NAMALWA (cell line): Measurements from ENCODE around the gene MTMR2.
A peak's percentile ranks its signal among the peaks of the same experiment; 100 is the strongest.

Experiments used
- DNase-seq: peaks from one replicate; pipeline ENCODE4 v3.0.0-alpha.2; 2015; ENCODE audit warnings: low spot score

The MTMR2 gene

DNA sequence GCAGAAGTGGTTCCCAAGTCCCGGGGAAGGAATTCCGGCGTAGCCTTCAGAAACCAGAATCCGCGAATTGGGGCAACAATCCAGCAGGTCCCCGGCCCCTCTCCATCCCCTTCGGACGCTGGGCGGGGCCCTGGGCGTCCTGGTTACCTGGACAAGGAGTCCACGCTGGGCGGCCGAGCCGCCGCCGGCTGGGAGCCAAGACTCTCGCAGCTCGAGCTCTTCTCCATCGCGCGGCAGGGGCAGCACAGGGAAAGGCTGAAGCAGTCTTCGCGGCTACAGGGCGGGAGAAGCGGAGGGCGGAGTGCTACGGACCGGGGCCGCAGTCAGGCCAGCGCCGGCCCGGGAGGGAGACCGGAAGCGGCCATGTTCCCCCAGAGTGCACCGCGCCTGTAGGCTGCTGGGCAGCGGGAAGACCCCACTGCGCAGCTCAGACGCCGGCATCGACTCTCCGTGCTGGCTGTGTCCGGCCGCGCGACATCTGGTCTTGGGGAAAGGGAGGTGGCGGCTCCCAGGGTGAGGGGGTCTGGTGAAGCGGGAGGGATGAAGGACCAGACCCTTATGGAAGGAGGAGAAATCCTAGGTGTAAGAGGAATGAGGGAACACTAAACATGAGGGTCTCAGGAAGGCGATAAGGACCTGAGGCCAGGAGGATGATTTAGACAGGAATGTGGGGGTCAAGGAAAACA is at the start of gene MTMR2:
MTMR2 (minus strand) TSS at position 380 of the 686 bp plus-strand sequence; CDS start at position 227, 153 bp downstream.
- DNase-seq, result peak; percentile 59

DNA sequence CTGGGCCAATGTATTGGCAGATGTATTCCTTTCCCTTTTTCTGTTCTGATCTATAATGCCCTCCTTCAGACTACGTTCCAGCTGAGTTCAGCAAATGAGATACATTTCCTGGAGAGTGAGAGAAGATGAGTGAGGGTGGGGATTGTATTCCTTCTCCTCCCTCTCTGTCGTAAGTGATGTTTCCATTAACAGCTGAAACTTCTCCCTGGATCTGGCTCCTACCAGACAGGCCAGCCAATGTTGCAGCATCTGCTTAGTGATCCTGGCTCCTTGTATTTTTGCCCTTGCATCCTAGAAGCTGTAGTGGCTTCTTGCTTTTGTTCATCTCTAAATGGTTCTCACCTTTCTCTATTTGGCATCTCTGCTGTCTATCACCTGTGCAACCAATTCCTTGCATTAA is 48.2 kb upstream of the MTMR2 start:
- no peak for DNase-seq

- peak; percentile 41 for DNase-seq
Observed at GRCh38 chr11:95968585-95968984, 44.7 kb upstream of the MTMR2 start.

GRCh38 chr11:95964281-95964680 is 40.4 kb upstream of the MTMR2 start:
- DNase-seq, result no peak

DNA sequence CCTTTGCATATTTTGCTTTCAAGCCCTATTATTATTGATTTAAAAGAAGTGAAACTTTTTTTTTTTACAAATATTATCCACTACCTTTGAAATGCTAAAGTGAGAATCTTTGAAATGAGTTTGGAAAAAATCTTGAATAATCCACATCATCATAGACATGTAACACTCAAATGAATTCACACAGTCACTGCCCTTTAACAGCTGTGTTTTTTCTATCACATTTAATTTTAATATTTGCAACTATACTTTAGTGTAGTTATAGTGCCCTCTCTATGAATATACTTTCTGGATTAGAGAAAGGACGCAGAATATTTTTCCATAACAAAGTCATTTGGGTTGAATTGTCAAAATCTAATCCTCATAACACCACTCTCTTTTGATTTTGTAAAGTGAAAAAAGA is 37.9 kb upstream of the MTMR2 start:
- DNase-seq, result no peak

DNA sequence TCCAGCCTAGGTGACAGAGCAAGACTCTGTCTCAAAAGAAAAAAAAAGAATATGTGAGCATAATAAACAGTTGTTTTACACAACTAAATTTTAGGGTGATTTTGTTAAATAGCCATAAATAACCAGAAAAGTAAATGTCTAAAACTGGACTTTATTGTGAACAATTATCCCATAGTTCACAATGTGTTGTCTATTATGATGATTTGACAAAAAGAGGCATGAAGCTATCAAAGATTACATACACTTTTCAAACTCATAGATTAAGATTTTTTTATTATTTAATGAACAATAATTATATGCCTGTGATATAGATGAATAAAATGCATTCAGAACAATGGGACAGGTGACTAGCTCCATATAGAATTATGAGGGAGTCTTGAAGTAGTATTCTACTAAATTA is 27.0 kb upstream of the MTMR2 start:
- DNase-seq, result no peak

- DNase-seq, result no peak
Observed at GRCh38 chr11:95948637-95949036, 24.7 kb upstream of the MTMR2 start.

GRCh38 chr11:95944623-95945022 is 20.7 kb upstream of the MTMR2 start:
- no peak for DNase-seq

- no peak for DNase-seq
Observed at GRCh38 chr11:95943546-95943945, 19.6 kb upstream of the MTMR2 start.

DNA sequence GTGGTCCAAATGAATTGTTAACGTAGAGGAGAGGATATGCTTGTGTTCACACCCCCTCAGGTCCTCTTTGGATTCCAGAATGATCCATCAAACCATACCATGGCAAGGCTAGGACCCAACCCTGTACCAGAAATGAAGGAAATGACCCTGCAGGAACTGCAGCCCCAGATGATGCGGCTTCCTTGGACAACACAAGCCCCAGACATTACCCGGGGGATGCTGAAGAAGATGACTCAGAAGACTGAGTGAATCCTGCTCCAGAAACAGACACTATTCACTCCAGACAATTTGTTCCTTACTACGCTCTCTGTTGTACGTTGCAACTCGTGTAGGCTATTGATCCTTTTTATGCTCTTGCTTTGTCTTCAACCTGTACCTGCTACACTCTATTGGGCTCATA is 15.2 kb upstream of the MTMR2 start:
- no peak for DNase-seq

DNA sequence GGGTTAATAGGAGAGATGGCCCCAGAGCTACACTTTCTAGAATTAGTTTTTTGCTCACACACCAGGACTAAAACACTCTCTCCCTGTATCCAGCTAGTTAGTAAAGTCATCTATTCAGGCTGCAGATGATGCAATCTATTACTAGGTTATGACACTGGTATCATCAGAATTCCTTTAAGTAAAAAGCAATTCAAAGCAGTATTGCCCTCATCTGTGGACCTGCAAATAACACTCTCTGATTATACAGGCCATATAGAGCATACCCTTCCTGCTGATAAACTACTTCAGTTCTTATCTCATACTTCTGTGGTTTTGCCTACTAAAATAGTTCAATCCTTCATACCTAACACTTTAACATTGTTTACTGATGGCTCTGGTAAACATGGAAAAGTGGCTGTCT is 13.5 kb upstream of the MTMR2 start:
- DNase-seq, result no peak

- no peak for DNase-seq
Observed at GRCh38 chr11:95933594-95933993, 9.7 kb upstream of the MTMR2 start.

DNA sequence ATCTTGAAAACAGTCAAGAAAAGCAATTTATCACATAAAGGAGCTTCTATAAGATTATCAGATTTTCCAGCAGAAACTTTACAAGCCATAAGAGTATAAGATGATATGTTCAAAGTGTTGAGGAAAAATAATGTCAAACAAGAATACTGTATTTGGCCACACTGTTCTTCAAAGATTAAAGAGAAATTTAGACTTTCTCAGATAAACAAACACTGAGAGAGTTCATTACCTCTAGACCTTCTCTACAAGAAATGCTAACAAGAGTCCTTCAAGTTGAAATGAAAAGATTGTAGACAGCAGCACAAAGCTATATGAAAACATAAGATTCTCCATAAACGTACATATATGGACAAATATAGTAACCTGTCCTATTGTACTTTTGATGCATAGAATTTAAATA is 8.0 kb upstream of the MTMR2 start:
- DNase-seq, result no peak

GRCh38 chr11:95930948-95931347 is 7.0 kb upstream of the MTMR2 start:
- no peak for DNase-seq

GRCh38 chr11:95926726-95927125 is 2.8 kb upstream of the MTMR2 start:
- no peak for DNase-seq

- no peak for DNase-seq
Observed at GRCh38 chr11:95925011-95925410, 1.1 kb upstream of the MTMR2 start.

GRCh38 chr11:95924414-95924760 is 480 bp upstream of the MTMR2 start:
- no peak for DNase-seq

DNA sequence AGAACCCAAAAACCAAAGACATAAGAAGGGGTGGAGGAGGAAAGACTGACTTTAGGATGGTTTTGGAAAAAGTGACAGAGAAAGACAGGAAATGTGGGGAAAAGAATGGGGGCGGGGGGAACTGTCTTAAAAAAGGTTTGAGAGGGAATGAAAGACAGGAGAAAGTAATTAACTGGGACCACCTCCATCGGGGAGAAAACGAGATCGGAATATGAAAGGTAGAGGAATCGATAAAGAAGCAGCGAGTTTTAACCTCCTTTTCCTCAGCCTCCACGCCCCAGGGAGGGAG is 524 bp downstream of the MTMR2 start:
- no peak for DNase-seq

DNA sequence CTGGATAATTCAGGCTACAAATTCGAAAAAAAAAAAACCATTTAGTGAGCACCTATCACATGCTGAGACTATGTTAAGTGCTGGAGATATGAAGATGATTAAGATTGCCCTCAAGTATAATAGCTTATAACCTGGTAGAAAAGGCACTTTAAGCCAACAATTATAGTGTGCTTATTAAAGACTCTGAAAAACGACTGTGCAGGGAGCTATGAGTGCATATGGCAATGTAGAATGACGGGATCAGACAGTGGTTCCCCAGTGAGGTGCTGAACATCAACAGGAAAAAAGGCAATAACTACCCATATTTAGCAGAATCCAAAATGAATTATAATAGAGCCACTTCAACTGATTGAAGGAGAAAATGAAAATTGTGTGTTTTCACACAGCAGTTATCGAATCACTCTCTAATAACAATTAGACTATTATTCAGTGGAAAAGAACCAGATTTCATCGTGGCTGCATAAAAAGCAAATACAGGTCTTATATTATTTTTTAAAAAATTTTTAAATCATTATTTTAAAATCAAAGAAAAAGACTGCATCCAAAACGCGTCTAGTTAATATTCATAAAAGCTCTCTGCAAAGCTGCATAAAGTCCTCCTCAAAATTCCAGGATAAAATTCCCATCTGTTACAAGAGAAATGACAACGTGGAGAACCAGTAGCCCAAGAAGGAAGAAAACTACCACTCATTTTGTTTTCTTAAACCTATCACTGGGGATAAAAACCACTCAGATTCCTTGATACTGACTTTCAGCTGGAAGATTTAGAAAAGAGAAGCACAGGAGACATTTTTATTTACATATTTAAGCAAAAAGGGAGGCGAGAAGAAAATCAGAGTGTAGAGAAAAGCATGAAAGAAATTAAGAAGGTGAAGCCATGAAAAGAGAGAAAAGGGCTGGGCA is 1.1 kb downstream of the MTMR2 start:
- peak; percentile 32 for DNase-seq

DNA sequence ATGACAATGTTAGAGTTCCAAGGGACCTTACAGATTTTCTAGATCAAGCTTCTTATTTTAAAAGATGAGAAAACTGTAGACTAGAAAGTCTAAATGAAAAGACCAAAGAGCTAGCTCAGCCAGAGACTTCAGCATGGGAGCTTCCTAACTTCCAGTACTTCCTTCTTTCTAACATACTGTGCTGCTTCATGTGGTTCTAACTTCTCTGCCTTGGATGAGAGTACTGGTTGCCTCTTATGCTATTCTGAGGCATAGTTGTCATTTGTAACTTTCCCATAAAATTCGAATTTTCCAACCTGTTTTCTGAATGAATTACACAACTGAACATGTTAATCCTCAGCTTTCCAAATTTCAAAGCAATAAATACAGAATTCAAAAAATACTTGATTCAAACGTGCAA is 1.8 kb downstream of the MTMR2 start:
- DNase-seq, result no peak

- DNase-seq, result no peak
Observed at GRCh38 chr11:95920460-95921105, 3.3 kb downstream of the MTMR2 start.

DNA sequence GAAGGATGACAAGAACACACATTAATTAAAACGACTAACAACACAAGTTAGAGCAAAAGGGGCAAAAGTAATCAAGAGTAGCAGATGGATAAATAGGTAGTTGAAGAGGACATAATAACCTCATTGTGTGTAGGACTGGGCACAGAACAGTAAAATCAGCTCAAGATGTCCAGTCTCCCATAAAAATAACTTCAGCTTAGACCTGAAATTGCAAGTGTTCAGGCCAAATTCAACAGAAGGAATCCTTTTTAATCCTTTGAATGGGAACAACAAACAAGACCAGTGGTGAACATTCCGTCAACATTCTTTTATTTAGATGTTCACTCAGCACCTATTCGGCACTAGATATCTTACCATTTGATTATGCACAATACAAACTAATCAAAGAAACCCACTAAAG is 4.4 kb downstream of the MTMR2 start:
- DNase-seq, result no peak

- no peak for DNase-seq
Observed at GRCh38 chr11:95918720-95919119, 5.2 kb downstream of the MTMR2 start.
